Measurements from ENCODE around the gene GJD4.

GJD4 gene

GRCh38 chr10:35579116-35579515 is 26.0 kb upstream of the GJD4 start:
- no peak for DNase-seq (ENCODE audit: low spot score)

GRCh38 chr10:35579726-35580422 is 25.3 kb upstream of the GJD4 start:
- no peak for DNase-seq (ENCODE audit: low spot score)

DNA sequence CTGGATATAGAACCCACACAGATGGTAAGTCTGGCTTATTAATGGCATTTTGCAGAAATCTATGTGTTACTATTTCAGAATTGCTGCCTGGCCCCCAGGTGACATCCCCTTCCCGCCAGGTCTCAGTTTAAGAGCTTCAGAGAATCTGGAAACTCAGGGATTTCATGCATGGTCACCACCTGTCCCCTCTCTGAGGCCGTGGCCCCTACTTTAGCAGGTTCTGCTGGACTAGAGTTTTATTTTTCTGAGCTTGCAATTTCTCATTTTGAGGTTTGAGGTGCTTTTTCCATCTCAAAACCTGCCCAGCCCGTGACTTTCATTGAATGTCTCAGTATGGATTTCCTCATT is 24.7 kb upstream of the GJD4 start:
- DNase-seq (ENCODE audit: low spot score) = no peak

DNA sequence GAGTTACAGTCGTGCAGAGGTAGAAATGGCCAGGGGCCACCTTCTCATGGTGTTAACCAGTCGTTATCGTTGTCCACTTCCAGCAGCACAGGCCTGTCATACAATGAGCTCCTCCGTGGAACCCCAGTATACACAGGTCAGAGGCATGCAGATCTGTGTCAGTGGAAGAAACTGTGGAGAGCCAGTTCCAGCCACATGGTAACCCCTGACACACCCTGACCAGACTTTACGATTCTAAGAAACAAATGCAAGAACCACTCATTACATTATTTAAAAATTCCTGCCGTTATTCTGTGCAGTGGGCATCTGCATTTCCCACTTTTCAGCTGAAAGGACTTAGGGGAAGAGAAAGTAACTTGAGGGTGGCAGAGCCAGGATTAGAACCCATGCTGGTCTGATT is 23.5 kb upstream of the GJD4 start:
- no peak for DNase-seq (ENCODE audit: low spot score)

DNA sequence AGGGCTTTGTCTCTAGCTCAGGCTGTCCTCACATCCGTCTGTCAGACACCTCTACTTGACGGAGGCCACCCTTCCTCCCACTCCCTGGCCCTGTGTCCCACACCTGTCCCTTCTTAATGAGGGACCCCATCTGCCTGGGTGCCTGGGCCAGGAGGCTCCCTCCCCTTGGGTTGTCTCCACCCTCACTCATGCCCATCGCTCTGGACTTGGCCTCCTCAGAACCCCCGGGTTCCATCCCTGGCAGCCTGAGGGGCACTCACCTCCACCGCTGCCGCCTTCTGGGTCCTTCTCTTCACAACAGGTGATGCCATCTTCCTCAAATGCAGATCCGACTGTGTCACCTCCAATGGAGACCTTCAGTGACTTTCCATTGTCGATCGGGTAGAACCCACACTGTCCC is 20.2 kb upstream of the GJD4 start:
- no peak for DNase-seq (ENCODE audit: low spot score)

- DNase-seq (ENCODE audit: low spot score) = no peak
Measured at GRCh38 chr10:35585356-35585755, 19.8 kb upstream of the GJD4 start.

- DNase-seq (ENCODE audit: low spot score) = no peak
Measured at GRCh38 chr10:35585903-35586535, 19.1 kb upstream of the GJD4 start.

DNA sequence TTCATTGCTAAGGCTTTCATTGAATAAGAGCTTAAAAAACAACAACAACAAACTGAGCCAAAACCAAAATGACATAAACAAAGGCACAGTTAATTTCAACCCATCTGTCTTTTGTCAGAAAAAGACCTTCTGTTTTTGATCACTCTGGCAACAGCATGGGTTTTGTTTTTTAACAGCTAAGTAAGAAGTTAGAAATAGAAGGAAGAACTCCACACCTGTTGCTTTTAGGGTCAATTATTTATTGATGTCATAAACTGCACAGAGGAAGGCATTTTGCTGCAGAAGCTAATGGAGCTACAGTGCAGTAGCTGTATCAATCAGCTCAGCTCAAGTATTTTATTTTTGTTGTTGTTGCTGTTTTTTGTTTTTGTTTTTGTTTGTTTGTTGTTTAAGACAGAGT is 16.3 kb upstream of the GJD4 start:
- no peak for DNase-seq (ENCODE audit: low spot score)

GRCh38 chr10:35592441-35592840 is 12.7 kb upstream of the GJD4 start:
- DNase-seq (ENCODE audit: low spot score) = no peak

- no peak for DNase-seq (ENCODE audit: low spot score)
Measured at GRCh38 chr10:35594115-35595079, 10.7 kb upstream of the GJD4 start.

DNA sequence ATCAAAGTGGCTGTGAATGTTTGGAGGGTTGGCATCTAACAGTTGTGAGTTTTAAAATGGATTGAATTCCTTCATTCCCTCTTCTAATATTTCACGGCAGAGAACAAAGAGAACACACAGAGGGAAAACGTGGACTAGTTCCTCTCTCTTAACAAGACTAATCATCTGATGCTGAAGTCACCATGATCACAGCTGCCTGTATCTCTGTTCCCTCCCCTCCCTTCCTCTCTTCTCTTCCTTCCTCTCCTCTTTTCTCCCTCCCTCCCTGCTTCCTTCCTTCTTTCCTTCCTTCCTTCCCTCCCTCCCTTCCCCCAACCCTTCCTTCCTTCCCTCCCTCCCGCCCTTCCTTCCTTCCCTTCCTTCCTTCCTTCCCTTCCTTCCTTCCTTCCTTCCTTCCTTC is 10.0 kb upstream of the GJD4 start:
- no peak for DNase-seq (ENCODE audit: low spot score)

- no peak for DNase-seq (ENCODE audit: low spot score)
Measured at GRCh38 chr10:35598379-35598778, 6.8 kb upstream of the GJD4 start.

DNA sequence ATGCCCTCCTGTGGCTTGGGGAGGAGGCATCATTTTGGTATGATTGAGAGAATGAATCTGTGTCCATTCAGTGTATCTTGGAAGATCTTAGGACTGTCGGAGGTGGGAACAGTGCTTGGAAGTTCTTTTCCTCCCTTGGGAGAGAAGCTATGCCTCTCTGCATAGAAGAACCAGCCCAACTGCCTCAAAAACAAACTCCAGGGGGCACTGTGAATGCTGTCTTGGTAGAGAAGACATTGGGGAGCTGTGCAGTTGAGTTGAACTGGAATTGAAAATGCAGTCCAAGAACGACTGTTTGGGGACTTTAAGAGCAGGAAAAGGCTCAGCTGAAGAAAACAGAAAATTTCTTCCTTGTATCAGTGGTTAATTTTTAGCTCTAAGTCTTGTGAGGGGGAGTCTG is 4.9 kb upstream of the GJD4 start:
- no peak for DNase-seq (ENCODE audit: low spot score)

DNA sequence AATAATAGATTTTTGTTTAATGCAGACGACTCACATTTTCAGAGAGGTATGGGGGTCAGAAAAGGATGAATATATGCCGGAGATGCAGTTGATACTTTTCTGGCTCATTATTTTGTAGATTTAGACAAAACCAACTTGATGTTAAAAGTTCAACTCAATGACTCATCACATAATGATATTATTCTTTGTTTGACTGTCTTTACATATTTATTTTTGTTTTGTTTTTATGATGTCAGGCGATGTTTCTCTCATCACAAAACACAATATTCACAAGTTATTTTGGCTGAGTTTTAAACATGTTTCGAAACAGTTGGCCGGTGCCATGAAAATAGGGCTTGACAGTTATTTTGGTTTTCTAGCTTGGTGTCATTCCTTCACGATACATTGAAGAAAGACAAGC is 1.3 kb downstream of the GJD4 start:
- no peak for DNase-seq (ENCODE audit: low spot score)

DNA sequence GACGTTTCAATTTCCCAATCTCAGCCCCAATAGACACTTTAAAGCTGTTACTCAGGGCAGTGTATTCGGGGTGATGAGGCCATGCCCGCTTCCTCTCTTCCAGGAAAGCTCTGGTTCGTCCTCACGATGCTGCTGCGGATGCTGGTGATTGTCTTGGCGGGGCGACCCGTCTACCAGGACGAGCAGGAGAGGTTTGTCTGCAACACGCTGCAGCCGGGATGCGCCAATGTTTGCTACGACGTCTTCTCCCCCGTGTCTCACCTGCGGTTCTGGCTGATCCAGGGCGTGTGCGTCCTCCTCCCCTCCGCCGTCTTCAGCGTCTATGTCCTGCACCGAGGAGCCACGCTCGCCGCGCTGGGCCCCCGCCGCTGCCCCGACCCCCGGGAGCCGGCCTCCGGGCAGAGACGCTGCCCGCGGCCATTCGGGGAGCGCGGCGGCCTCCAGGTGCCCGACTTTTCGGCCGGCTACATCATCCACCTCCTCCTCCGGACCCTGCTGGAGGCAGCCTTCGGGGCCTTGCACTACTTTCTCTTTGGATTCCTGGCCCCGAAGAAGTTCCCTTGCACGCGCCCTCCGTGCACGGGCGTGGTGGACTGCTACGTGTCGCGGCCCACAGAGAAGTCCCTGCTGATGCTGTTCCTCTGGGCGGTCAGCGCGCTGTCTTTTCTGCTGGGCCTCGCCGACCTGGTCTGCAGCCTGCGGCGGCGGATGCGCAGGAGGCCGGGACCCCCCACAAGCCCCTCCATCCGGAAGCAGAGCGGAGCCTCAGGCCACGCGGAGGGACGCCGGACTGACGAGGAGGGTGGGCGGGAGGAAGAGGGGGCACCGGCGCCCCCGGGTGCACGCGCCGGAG is 2.6 kb downstream of the GJD4 start:
- DNase-seq (ENCODE audit: low spot score) = no peak

DNA sequence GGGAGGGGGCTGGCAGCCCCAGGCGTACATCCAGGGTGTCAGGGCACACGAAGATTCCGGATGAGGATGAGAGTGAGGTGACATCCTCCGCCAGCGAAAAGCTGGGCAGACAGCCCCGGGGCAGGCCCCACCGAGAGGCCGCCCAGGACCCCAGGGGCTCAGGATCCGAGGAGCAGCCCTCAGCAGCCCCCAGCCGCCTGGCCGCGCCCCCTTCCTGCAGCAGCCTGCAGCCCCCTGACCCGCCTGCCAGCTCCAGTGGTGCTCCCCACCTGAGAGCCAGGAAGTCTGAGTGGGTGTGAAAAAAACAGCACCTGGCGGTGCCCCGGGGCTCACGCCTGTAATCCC is 3.2 kb downstream of the GJD4 start:
- DNase-seq (ENCODE audit: low spot score) = no peak

DNA sequence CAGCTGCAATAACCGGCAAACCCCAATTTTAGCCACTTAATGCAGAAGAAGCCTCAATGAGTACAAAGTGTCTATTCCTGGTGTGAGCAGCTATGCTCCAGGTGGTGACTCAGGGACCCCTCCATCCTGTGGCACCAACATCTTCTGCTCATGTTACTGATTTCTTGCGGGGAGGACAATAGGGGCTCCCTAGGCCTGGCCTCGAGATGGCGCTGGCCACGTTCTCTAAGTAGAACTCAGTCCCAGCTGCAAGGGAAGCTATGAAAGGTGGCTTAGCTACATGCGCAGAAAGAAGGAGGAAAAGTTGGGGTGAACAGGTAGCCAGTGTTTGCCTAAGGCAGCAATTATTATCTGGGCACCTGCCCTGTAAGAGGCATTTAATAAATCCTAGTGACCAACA is 6.6 kb downstream of the GJD4 start:
- DNase-seq (ENCODE audit: low spot score) = no peak

DNA sequence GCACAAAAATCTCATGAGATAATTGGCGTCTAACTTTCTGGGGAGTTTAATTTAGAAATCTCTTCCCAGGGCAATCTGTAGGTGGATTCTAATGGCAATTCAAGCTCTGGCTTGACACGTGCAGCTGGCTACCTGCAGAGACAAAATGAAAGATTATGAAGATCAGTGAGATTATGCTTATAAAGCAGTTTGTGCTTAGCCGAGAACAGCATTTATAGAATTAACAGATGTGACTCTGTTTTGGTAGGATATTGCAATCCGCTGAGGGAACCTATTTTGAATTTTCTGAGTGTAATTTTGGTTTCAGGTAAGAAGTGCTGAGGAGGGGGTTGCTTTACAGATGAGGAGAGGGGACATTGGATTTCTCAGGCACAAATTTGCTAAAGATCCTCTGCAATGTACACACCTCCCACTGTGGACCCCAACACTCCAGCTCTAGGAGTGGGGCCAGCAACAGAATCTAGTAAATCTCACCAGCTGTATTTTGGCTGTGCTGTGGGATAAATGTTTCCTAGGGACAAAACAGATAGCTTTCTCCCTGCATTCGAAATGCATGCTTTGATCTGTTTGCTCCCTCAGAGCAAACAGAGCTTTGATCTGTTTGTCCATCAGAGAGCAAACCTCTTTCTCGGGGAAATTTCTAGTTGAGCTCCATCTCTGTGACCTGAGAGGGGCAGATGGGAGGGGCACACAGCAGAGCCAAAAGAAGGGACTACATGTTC is 7.4 kb downstream of the GJD4 start:
- no peak for DNase-seq (ENCODE audit: low spot score)

DNA sequence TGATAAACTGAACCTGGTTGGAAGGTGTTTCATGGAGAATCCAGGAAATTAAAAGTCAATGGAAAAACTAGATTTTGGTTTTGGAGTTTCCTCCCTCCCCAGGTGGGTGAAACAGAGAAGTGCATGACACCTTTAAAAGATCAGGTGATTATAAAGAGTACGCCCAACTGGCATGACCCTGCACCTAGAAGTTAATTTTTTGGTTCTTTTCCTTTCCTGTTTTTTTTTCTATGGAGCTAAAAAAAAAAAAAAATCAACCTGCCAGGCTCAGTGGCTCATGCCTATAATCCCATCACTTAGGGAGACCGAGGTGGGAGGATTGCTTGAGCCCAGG is 7.9 kb downstream of the GJD4 start:
- DNase-seq (ENCODE audit: low spot score) = no peak

GRCh38 chr10:35613597-35614226 is 8.6 kb downstream of the GJD4 start:
- DNase-seq (ENCODE audit: low spot score) = no peak

DNA sequence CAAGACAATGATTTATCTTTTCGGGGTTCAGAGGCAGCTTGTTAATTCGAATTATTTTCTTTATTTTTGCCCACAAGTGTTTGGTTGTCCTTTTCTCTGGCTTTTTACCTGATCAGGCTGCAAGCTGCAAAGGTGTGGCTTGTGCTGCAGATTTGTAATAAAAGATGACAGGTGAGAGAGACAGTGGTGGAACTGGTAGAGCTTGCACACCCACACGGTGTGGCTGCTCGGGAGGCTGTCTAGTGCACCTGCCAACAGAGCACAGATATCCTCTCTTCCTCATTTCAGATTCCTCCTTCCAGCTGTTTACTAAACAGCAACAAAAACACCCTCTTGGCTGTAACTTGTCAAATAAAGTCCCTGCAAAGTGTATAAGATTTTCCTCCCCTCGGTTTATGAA is 9.2 kb downstream of the GJD4 start:
- DNase-seq (ENCODE audit: low spot score) = no peak
